ENCODE data around the gene MB21D2.

Gene MB21D2

GRCh38 chr3:192923731-192924130, 6.1 kb upstream of the MB21D2 start:
- in situ Hi-C loops (cut with MboI; ENCODE audit: low sequenced_read_pairs) = no loop called here

DNA sequence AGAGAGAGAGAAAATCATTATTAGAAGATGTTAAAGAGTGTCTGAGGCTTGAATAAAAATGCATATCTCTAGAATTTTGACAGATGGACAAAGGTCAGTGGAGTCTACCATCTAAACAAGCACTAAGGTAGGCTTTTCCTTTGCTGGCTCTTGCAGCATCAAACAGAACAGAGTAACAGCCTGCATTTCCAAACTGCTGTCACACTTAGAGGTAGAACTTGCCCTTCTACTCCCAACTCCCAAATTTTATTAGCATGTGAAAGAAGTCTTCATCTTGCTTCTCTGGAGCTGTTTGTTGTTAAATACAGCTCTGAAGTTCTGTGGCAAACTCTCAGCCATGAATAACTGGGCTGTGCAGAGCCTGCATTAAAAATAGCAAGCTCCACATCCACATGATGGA, 4.1 kb upstream of the MB21D2 start:
- in situ Hi-C loops (cut with MboI; ENCODE audit: low sequenced_read_pairs) = no loop called here

GRCh38 chr3:192920411-192920810, 2.8 kb upstream of the MB21D2 start:
- in situ Hi-C loops (cut with MboI; ENCODE audit: low sequenced_read_pairs) = no loop called here

- in situ Hi-C loops (cut with MboI; ENCODE audit: low sequenced_read_pairs) = no loop called here
These were observed 2.2 kb upstream of the MB21D2 start for GRCh38 chr3:192919901-192920300.

- in situ Hi-C loops (cut with MboI; ENCODE audit: low sequenced_read_pairs) = no loop called here
These were observed 576 bp upstream of the MB21D2 start for GRCh38 chr3:192918275-192918588.

DNA sequence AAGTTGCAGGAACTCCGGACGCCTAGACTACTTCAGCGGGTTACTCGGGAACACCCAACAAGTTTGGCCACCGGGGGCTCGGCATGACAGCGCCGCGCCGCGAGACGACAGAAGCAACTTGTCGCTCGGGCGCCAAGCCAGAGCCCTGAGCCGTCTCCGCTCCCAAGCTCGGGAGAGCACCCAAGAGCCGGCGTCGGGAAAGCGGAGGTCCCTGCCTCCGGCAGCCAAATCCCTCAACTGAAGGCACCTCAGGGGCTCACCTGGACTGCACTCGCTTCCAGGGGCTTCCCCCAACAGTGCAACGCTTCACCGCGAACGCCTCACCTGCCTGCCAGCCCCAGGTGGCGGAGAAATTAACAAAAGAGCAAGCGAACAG, 640 bp downstream of the MB21D2 start:
- in situ Hi-C loops (cut with MboI; ENCODE audit: low sequenced_read_pairs) = no loop called here

DNA sequence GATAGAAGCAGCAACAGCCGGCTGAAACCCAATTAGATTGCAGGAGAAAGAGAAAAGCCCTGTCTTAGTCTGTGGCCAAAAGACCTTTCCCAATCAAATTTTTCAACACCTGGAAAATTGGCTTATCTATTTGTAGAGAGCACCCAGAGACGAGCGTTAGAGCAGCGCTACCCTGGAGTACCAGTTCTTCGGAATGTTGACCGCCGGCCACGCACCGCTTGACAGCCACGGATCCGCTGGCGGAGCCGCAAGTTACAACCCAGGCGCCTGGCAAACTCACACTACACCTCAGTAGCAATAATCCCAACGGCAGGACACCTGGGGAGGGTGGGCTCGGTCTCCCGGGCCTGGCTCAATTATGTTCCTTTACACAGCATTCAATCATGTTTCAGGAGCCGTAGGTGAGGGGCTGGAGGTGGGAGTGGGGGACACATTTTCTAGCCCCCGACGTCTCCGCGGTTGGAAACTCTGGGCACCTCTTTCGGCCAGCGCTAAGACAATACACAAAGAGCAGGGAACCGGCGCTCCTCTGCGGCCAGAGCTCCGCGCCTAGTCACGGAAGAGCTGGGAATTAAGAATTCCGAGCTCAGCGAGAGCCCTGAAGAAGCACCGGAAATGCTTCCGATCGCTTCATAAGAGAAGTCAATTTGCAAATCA, 1.2 kb downstream of the MB21D2 start:
- in situ Hi-C loops (cut with MboI; ENCODE audit: low sequenced_read_pairs) = no loop called here

DNA sequence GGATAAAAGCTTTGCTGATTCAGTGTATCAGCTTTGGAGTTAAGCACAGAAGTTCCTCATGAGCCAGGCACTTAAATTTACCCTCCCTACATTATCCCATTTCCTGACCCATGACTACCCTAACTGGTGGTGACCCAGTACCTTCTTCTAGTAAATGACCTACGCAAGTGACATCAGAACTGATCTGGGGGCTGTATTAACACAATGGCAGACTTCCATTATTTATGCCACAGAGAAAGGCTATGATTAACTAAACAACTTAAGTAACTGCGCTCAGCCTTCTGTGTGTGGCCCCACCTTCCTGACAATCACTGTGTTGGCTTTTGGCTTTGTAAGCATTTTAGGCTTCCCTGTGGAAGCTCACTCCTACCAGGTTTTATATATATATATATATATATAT, 1.9 kb downstream of the MB21D2 start:
- in situ Hi-C loops (cut with MboI; ENCODE audit: low sequenced_read_pairs) = no loop called here

GRCh38 chr3:192915304-192915703, 2.4 kb downstream of the MB21D2 start:
- in situ Hi-C loops (cut with MboI; ENCODE audit: low sequenced_read_pairs) = no loop called here

- in situ Hi-C loops (cut with MboI; ENCODE audit: low sequenced_read_pairs) = no loop called here
These were observed 2.8 kb downstream of the MB21D2 start for GRCh38 chr3:192914848-192915247.

- in situ Hi-C loops (cut with MboI; ENCODE audit: low sequenced_read_pairs) = no loop called here
These were observed 4.1 kb downstream of the MB21D2 start for GRCh38 chr3:192913540-192913939.

- in situ Hi-C loops (cut with MboI; ENCODE audit: low sequenced_read_pairs) = no loop called here
These were observed 6.4 kb downstream of the MB21D2 start for GRCh38 chr3:192911293-192911692.

GRCh38 chr3:192907784-192908183, 9.9 kb downstream of the MB21D2 start:
- in situ Hi-C loops (cut with MboI; ENCODE audit: low sequenced_read_pairs) = no loop called here

- in situ Hi-C loops (cut with MboI; ENCODE audit: low sequenced_read_pairs) = no loop called here
These were observed 10.7 kb downstream of the MB21D2 start for GRCh38 chr3:192906940-192907339.

DNA sequence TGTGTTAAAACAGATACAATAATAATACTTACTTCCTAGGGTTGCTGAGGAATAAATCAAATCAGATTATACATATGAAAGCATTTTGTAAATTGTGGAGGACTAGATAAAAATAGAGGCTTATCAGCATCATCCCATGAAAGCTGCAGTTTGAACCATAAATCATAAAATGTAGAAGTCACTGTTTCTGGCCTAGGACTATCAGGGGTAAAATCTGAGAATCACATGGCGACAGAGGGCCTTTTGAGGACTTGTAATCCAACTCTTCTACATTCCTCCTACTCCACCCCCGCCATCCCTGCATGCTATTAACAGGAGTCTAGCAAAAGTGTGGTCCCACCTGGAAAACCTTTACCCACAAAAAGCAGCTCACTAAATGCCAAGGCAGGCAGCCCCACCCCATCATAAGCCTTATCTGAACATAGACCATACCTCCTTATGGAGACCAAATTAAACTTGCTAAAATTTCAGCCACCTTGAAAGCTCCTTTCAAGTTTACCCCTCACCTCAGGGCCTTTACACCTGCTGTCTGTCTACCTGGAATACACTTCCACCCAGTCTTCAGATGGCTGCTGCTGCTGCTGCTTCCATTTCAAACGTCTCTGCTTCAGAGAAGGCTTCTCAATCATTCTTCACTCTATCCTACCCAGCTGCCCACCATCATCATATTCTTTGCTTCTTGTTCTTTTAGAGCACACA, 11.5 kb downstream of the MB21D2 start:
- in situ Hi-C loops (cut with MboI; ENCODE audit: low sequenced_read_pairs) = no loop called here

- in situ Hi-C loops (cut with MboI; ENCODE audit: low sequenced_read_pairs) = no loop called here
These were observed 12.9 kb downstream of the MB21D2 start for GRCh38 chr3:192904632-192905289.

DNA sequence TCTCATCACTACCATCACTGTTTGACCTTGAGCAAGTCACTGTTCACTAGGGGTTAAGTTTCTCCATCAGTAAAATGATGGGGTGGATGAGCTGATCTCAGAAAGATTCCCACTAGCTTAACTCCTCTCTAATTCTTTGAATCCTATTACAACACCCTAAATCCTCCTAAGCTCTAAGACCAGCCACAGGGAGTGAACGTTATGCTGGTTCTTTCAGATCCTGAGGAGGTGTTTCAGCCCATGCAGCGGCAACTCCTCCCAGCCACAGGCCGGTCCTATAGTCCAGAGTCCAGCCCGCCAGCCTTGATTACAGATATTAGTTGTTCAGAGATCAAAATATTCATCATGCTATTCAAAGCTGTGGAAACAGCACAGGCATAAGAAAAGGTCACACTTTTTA, 15.1 kb downstream of the MB21D2 start:
- in situ Hi-C loops (cut with MboI; ENCODE audit: low sequenced_read_pairs) = no loop called here

DNA sequence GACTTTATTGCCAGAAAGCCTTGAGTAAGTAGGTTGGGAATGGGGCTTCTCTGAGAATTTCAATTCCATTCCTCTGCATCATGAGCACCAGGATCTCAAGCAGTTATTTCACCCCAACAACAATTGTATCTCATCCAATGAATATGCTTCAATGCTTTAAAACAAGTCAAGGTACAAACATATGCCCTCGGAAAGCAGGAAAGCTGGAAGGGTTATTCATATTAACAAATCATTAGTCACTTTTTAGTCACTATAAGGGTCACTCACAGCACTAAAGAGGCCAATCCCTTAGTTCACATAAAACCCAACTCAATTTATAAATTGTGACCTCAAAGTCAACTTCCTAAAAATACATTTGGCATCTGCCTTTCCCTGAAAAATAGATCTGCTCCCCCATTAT, 16.2 kb downstream of the MB21D2 start:
- in situ Hi-C loops (cut with MboI; ENCODE audit: low sequenced_read_pairs) = no loop called here

DNA sequence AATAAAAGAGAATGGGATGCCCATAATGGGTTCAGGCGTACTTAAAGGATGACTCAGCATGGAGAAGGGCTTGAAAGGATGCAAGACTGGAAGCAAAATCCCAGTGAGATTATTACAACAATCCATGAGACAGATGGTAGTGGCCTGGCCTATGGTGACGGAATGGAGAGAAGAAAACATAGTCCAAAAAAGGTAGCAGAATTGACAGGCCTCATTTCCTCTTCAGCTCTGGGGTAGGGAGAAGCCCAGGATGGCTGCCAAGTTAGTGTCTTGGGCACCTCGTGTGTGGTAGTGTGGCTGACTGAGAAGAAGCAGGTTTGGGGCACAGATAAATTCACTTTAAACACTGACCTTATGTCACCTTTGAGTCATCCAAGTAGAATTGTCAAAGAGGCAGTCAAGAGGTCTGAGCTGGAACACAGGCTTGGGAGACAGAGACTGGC, 18.1 kb downstream of the MB21D2 start:
- in situ Hi-C loops (cut with MboI; ENCODE audit: low sequenced_read_pairs) = no loop called here

DNA sequence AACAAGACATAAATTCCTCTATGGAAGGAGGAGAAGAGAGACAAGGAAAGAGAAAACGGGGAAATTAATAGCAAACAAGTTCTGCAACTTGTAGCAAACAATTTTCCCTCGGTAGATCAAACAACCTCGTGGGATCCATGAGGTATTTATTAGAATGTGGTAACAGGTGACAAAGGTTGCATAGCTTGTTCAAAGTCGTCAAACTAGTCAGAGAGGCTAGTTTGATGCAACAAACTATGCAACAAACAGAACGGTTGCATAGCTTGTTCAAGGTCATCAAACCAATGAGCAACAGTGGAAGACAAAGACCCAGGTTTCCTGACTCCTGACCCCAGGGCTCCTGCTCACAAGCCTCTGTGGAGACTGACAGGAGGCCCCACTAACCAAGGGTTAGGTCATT, 20.7 kb downstream of the MB21D2 start:
- in situ Hi-C loops (cut with MboI; ENCODE audit: low sequenced_read_pairs) = no loop called here

- in situ Hi-C loops (cut with MboI; ENCODE audit: low sequenced_read_pairs) = no loop called here
These were observed 21.4 kb downstream of the MB21D2 start for GRCh38 chr3:192896208-192896607.

- in situ Hi-C loops (cut with MboI; ENCODE audit: low sequenced_read_pairs) = no loop called here
These were observed 23.0 kb downstream of the MB21D2 start for GRCh38 chr3:192894676-192895075.

Data from HL-60/S4 (cell line).